ENCODE results near the gene BLOC1S2.

- TF ChIP-seq GATA3 (IDR thresholded peaks at IDR 0.05; ENCODE audit: low read depth, low read length): no peak
- no peak for TF ChIP-seq GATA2 (IDR thresholded peaks at IDR 0.05; ENCODE audit: low read depth, low read length)
Measured at GRCh38 chr10:100311298-100311697, 24.8 kb upstream of the BLOC1S2 start.

All from SH-SY5Y (cell line).